DOHH2 (cell line): ENCODE data around the gene NPM3.
A peak's percentile ranks its signal among the peaks of the same experiment; 100 is the strongest.

Experiments used
- H3F3A ChIP-seq: fragments of 200-600 bp; sonication (generic), shearing (Covaris generic); 2 replicates; pipeline ENCODE4 v1.6.0; 2016; ENCODE audit warnings: antibody characterized with exemption, mild to moderate bottlenecking; ENCODE audit not compliant: control insufficient read depth, insufficient read depth
- H3K27ac ChIP-seq: fragments of 200-600 bp; sonication (generic); 2 replicates; pipeline ENCODE4 v1.5.1; 2014; ENCODE audit warnings: low read depth, mild to moderate bottlenecking, low read length, moderate library complexity
- H3K27me3 ChIP-seq: fragments of 200-600 bp; sonication (generic); 2 replicates; pipeline ENCODE4 v1.6.1; 2014; ENCODE audit warnings: mild to moderate bottlenecking, low read length, mixed read lengths; ENCODE audit not compliant: control insufficient read depth
- H3K36me3 ChIP-seq: fragments of 200-600 bp; sonication (generic); 2 replicates; pipeline ENCODE4 v1.6.1; 2014; ENCODE audit warnings: mild to moderate bottlenecking, low read length, moderate library complexity, mixed read lengths; ENCODE audit not compliant: control insufficient read depth
- H3K4me1 ChIP-seq: fragments of 200-600 bp; sonication (generic); 2 replicates; pipeline ENCODE4 v1.6.1; 2014; ENCODE audit warnings: mild to moderate bottlenecking, low read length, mixed read lengths; ENCODE audit not compliant: control insufficient read depth
- H3K4me2 ChIP-seq: fragments of 200-600 bp; sonication (generic); 2 replicates; pipeline ENCODE4 v1.6.0; 2014; ENCODE audit warnings: mild to moderate bottlenecking, low read length, moderate library complexity
- H3K4me3 ChIP-seq: fragments of 200-600 bp; sonication (generic); 2 replicates; pipeline ENCODE4 v1.5.1; 2014; ENCODE audit warnings: mild to moderate bottlenecking, low read length, mixed read lengths
- H3K79me2 ChIP-seq: fragments of 200-600 bp; sonication (generic); 2 replicates; pipeline ENCODE4 v1.6.1; 2014; ENCODE audit warnings: mild to moderate bottlenecking, low read length, mixed read lengths; ENCODE audit not compliant: control insufficient read depth
- H3K9me2 ChIP-seq: fragments of 200-600 bp; sonication (generic); replicated peaks from 2 replicates; pipeline ENCODE4 v1.6.1; 2014; ENCODE audit warnings: mild to moderate bottlenecking, low read length, mixed read lengths; ENCODE audit not compliant: control insufficient read depth
- H3K9me3 ChIP-seq: fragments of 200-600 bp; sonication (generic); 2 replicates; pipeline ENCODE4 v1.6.1; 2014; ENCODE audit warnings: antibody characterized with exemption, low read length, mixed read lengths; ENCODE audit not compliant: control insufficient read depth, insufficient read depth
- H4K20me1 ChIP-seq: fragments of 200-600 bp; sonication (generic); 2 replicates; pipeline ENCODE4 v1.6.0; 2014; ENCODE audit warnings: low read depth, mild to moderate bottlenecking, antibody characterized with exemption, low read length, moderate library complexity; ENCODE audit not compliant: control insufficient read depth, insufficient read depth
- EZH2phosphoT487 ChIP-seq: fragments of 200-600 bp; sonication (generic); IDR thresholded peaks from 2 replicates; pipeline ENCODE4 v1.6.1; 2017; ENCODE audit warnings: borderline replicate concordance, mild to moderate bottlenecking, antibody characterized with exemption, low read length, moderate library complexity, mixed read lengths
- TF ChIP-seq, protein P1 (sequence below): fragments of 200-600 bp; sonication (generic); IDR thresholded peaks from one replicate; pipeline ENCODE4 v1.5.1; 2014; ENCODE audit warnings: antibody characterized with exemption, mild to moderate bottlenecking, low read depth, low read length; ENCODE audit not compliant: poor library complexity, severe bottlenecking

NPM3 gene

DNA sequence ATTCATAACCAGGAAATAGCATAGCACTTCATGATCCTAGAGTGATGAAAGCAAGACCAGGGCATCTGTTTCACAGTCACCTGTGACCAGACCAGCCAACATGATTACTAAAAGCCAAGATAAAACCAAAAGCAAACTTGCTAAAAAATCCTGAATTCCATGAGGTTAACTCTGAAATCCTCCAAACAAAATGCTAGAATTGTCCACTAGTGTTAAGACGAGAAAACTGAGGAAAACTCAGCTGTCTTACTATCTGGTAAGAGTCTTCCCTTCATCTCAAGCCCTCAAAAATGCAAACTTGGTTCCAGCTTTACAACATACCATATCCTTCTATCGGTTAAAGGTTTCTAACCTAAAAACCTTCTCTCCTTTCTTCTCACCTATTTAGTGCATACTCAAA lies 1.3 kb upstream of the NPM3 start:
- no peaks in the 10 kb centered on the region for H4K20me1 ChIP-seq
- peak overlapping the region; percentile 97; the same call in 1 of the 2 replicates for H3K4me2 ChIP-seq
- H3K4me3 ChIP-seq: no peak overlapping the region
- peaks cover 24% of the 10 kb centered on the region for H3K79me2 ChIP-seq
- no peaks in the 10 kb centered on the region for H3K27me3 ChIP-seq
- H3K9me2 ChIP-seq: no peaks in the 10 kb centered on the region
- TF ChIP-seq, protein P1, sequence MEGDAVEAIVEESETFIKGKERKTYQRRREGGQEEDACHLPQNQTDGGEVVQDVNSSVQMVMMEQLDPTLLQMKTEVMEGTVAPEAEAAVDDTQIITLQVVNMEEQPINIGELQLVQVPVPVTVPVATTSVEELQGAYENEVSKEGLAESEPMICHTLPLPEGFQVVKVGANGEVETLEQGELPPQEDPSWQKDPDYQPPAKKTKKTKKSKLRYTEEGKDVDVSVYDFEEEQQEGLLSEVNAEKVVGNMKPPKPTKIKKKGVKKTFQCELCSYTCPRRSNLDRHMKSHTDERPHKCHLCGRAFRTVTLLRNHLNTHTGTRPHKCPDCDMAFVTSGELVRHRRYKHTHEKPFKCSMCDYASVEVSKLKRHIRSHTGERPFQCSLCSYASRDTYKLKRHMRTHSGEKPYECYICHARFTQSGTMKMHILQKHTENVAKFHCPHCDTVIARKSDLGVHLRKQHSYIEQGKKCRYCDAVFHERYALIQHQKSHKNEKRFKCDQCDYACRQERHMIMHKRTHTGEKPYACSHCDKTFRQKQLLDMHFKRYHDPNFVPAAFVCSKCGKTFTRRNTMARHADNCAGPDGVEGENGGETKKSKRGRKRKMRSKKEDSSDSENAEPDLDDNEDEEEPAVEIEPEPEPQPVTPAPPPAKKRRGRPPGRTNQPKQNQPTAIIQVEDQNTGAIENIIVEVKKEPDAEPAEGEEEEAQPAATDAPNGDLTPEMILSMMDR: no peak
- no peak for TF ChIP-seq EZH2phosphoT487
- H3K27ac ChIP-seq: no peak overlapping the region
- peaks cover 59% of the 10 kb centered on the region for H3K36me3 ChIP-seq
- peaks cover 30% of the 10 kb centered on the region for H3F3A ChIP-seq
- H3K4me1 ChIP-seq: peaks cover 38% of the 10 kb centered on the region
- H3K9me3 ChIP-seq: no peaks in the 10 kb centered on the region

DNA sequence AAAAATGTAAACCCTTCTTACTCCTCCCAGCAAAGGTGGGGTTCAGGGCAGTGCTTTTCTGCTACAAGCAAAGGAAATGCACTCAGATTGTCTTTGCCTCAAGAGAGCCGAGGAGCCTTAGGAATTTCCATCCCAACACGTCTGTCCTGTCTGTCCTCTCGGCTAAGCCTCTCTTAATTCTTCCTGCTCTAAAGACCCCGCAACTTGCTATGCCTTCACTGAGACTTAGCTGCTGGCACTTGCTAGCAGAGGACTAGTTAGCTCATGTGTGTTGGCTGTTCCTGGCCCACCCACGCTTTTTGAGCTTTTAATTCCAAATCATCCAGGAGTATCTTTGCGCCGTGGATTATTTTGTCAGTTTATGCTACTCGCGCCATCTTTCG lies 481 bp upstream of the NPM3 start:
- H3K79me2 ChIP-seq: peaks cover 24% of the 10 kb centered on the region
- H3F3A ChIP-seq: peaks cover 30% of the 10 kb centered on the region
- H3K27ac ChIP-seq: 0 out of 2 replicates have a peak overlapping the region, but pooled peaks have one; percentile 12
- H3K4me1 ChIP-seq: peaks cover 47% of the 10 kb centered on the region
- H3K9me3 ChIP-seq: no peaks in the 10 kb centered on the region
- H3K4me2 ChIP-seq: peak overlapping the region; percentile 97
- no peaks in the 10 kb centered on the region for H3K27me3 ChIP-seq
- TF ChIP-seq EZH2phosphoT487: no peak
- TF ChIP-seq, protein P1: no peak
- H3K4me3 ChIP-seq: peak overlapping the region; percentile 85
- no peaks in the 10 kb centered on the region for H3K9me2 ChIP-seq
- H4K20me1 ChIP-seq: no peaks in the 10 kb centered on the region
- H3K36me3 ChIP-seq: peaks cover 58% of the 10 kb centered on the region

DNA sequence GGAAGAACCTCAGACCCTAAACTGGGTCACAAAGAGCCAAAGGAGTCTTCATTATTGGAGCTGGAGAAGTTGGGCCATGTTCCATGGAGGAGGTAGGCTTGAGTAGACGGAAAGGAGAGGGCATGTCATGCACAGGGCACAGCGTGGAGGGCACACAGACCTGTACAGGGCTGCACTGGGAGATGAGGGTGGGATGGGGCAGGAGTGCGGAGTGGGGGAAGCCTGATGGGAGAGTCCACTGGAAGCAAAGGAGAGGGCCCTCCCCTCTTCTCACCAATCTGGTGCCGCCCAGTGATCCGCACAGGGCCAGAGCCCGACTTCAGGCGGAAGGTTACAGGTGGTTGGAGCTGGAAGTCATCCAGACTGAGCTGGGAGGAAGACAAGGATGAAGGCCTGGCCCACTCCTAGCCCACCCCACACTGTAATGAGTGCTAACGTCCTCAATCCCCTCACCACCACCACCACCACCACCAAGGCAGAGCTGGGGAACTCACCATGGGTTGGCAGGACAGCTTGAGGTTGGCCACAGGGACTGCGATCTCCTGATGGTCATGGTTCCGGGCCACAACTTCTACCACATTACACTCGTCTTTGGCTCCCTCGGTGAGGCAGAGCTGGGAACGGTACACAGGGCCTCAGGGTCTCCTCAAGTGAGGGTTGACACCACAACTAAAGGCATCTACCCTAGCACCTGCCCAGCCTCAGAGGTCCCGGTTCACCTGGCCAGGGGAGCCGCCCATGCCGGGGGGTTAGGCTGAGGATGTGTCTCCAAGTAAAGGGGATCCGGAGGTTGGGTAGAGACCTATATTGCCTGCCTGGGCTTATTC lies 1.0 kb downstream of the NPM3 start:
- peaks cover 24% of the 10 kb centered on the region for H3K79me2 ChIP-seq
- H3K9me3 ChIP-seq: no peaks in the 10 kb centered on the region
- 0 out of 2 replicates have a peak overlapping the region, but pooled peaks have one; percentile 11 for H3K27ac ChIP-seq
- H3K27me3 ChIP-seq: peaks cover 3% of the 10 kb centered on the region
- H3K4me1 ChIP-seq: peaks cover 57% of the 10 kb centered on the region
- H3K4me2 ChIP-seq: peak overlapping the region; percentile 97
- H3F3A ChIP-seq: peaks cover 34% of the 10 kb centered on the region
- no peaks in the 10 kb centered on the region for H3K9me2 ChIP-seq
- no peak for TF ChIP-seq EZH2phosphoT487
- TF ChIP-seq, protein P1: no peak
- H3K36me3 ChIP-seq: peaks cover 59% of the 10 kb centered on the region
- peak overlapping the region; percentile 85 for H3K4me3 ChIP-seq
- H4K20me1 ChIP-seq: no peaks in the 10 kb centered on the region
